H9 (cell line): ENCODE data around the gene GRM5. TPM values are rescaled to one million over a fixed set of nuclear protein-coding genes. Genes with fewer than 3 reads are reported as not detected.
A peak's percentile ranks its signal among the peaks of the same experiment; 100 is the strongest.
"Not testable (repeated sequence)": the region's sequence is repeated elsewhere in the genome, so short reads cannot be mapped to it uniquely, and the experiment has no call there.

Source experiments
- DNase-seq: peaks from one replicate; pipeline ENCODE4 v3.0.0-alpha.2; 2017
- H2AFZ ChIP-seq: one replicate; pipeline ENCODE4 v1.6.1; 2013; ENCODE audit warnings: mild to moderate bottlenecking, low read length, control low read depth, moderate library complexity
- H2AK5ac ChIP-seq: 2 replicates; pipeline ENCODE4 v1.6.1; 2013; ENCODE audit warnings: low read length, control low read depth, mixed read lengths; ENCODE audit not compliant: insufficient read length
- H2BK120ac ChIP-seq: one replicate; pipeline ENCODE4 v1.6.1; 2013; ENCODE audit warnings: low read depth, mild to moderate bottlenecking, low read length, control low read depth, inconsistent platforms; ENCODE audit not compliant: poor library complexity, severe bottlenecking
- H2BK12ac ChIP-seq: 2 replicates; pipeline ENCODE4 v1.6.1; 2013; ENCODE audit warnings: low read length, control low read depth, mixed read lengths, low read depth; ENCODE audit not compliant: insufficient read length
- H2BK15ac ChIP-seq: 2 replicates; pipeline ENCODE4 v1.6.1; 2013; ENCODE audit warnings: low read depth, low read length, control low read depth
- H2BK20ac ChIP-seq: one replicate; pipeline ENCODE4 v1.6.1; 2013; ENCODE audit warnings: low read depth, mild to moderate bottlenecking, low read length, control low read depth, inconsistent platforms; ENCODE audit not compliant: poor library complexity, severe bottlenecking
- H2BK5ac ChIP-seq: 2 replicates; pipeline ENCODE4 v1.6.1; 2013; ENCODE audit warnings: low read length, control low read depth, mixed read lengths; ENCODE audit not compliant: insufficient read length
- H3K14ac ChIP-seq: 2 replicates; pipeline ENCODE4 v1.6.1; 2013; ENCODE audit warnings: low read length, control low read depth; ENCODE audit not compliant: insufficient read depth
- H3K18ac ChIP-seq: 2 replicates; pipeline ENCODE4 v1.6.1; 2013; ENCODE audit warnings: low read depth, mild to moderate bottlenecking, mixed read lengths, low read length, control low read depth; ENCODE audit not compliant: insufficient read length
- H3K23ac ChIP-seq: 2 replicates; pipeline ENCODE4 v1.6.1; 2013; ENCODE audit warnings: low read length, control low read depth, mixed read lengths, low read depth; ENCODE audit not compliant: insufficient read length
- H3K23me2 ChIP-seq: 2 replicates; pipeline ENCODE4 v1.6.1; 2013; ENCODE audit warnings: low read depth, mild to moderate bottlenecking, mixed read lengths, low read length, control low read depth; ENCODE audit not compliant: insufficient read length, poor library complexity, severe bottlenecking
- H3K27ac ChIP-seq: 2 replicates; pipeline ENCODE4 v1.5.1; 2013; ENCODE audit warnings: low read length, control low read depth, mixed read lengths, low read depth; ENCODE audit not compliant: insufficient read length
- H3K27me3 ChIP-seq: 2 replicates; pipeline ENCODE4 v1.6.1; 2013; ENCODE audit warnings: low read length, control low read depth, inconsistent platforms; ENCODE audit not compliant: insufficient read depth
- H3K4ac ChIP-seq: 2 replicates; pipeline ENCODE4 v1.6.1; 2013; ENCODE audit warnings: low read depth, mild to moderate bottlenecking, control low read depth, inconsistent platforms, low read length, moderate library complexity
- H3K4me1 ChIP-seq: 2 replicates; pipeline ENCODE4 v1.6.1; 2013; ENCODE audit warnings: low read length, control low read depth, inconsistent platforms; ENCODE audit not compliant: insufficient read depth
- H3K4me2 ChIP-seq: 2 replicates; pipeline ENCODE4 v1.6.1; 2013; ENCODE audit warnings: low read length, control low read depth, mixed read lengths; ENCODE audit not compliant: insufficient read length, insufficient read depth
- H3K56ac ChIP-seq: 2 replicates; pipeline ENCODE4 v1.6.1; 2013; ENCODE audit warnings: low read depth, mild to moderate bottlenecking, mixed read lengths, low read length, control low read depth; ENCODE audit not compliant: insufficient read length
- H3K79me1 ChIP-seq: 2 replicates; pipeline ENCODE4 v1.6.1; 2013; ENCODE audit warnings: low read depth, mild to moderate bottlenecking, moderate library complexity, low read length, control low read depth, inconsistent platforms; ENCODE audit not compliant: insufficient read depth, poor library complexity, severe bottlenecking
- H3K79me2 ChIP-seq: 2 replicates; pipeline ENCODE4 v1.6.1; 2013; ENCODE audit warnings: low read length, control low read depth, inconsistent platforms; ENCODE audit not compliant: insufficient read depth
- H3K9ac ChIP-seq: 2 replicates; pipeline ENCODE4 v1.6.1; 2013; ENCODE audit warnings: low read length, control low read depth, mixed read lengths; ENCODE audit not compliant: insufficient read length; ENCODE audit errors: extremely low read depth
- H3K9me3 ChIP-seq: one replicate; pipeline ENCODE4 v1.6.1; 2013; ENCODE audit warnings: low read depth, low read length, inconsistent platforms; ENCODE audit not compliant: control insufficient read depth
- H3T11ph ChIP-seq: one replicate; pipeline ENCODE4 v1.6.1; 2013; ENCODE audit warnings: mild to moderate bottlenecking, low read length, control low read depth, inconsistent platforms
- H4K20me1 ChIP-seq: one replicate; pipeline ENCODE4 v1.6.1; 2013; ENCODE audit not compliant: control insufficient read depth, insufficient read length, insufficient read depth
- H4K5ac ChIP-seq: 2 replicates; pipeline ENCODE4 v1.6.1; 2013; ENCODE audit warnings: low read depth, mild to moderate bottlenecking, mixed read lengths, low read length, control low read depth; ENCODE audit not compliant: insufficient read length
- H4K8ac ChIP-seq: replicated peaks from 2 replicates; pipeline ENCODE4 v1.6.1; 2013; ENCODE audit warnings: low read length, control low read depth, mixed read lengths, low read depth; ENCODE audit not compliant: insufficient read length
- H4K91ac ChIP-seq: 2 replicates; pipeline ENCODE4 v1.6.1; 2013; ENCODE audit warnings: low read depth, mild to moderate bottlenecking, moderate library complexity, mixed read lengths, low read length, control low read depth; ENCODE audit not compliant: insufficient read length
- H3K27ac Mint-ChIP-seq, 3 experiments: 2 replicates in 2 of 3; 3 replicates in 1 of 3; pipeline ENCODE4 v1.8.0; 2020 to 2021; ENCODE audit warnings: mixed read lengths in 3 of 3, mild to moderate bottlenecking in 1 of 3, moderate library complexity in 1 of 3
- H3K27me3 Mint-ChIP-seq: 2 replicates; pipeline ENCODE4 v1.8.0; 2021; ENCODE audit warnings: low read depth, mild to moderate bottlenecking, moderate library complexity, mixed read lengths
- H3K36me3 Mint-ChIP-seq, 3 experiments: 2 replicates in 2 of 3; 3 replicates in 1 of 3; pipeline ENCODE4 v1.8.0; 2020 to 2021; ENCODE audit warnings: low read depth in 3 of 3, mixed read lengths in 3 of 3; ENCODE audit not compliant: insufficient read depth in 1 of 3
- H3K4me1 Mint-ChIP-seq, 2 experiments: 2 replicates each; pipeline ENCODE4 v1.8.0; 2020; ENCODE audit warnings: mixed read lengths in 2 of 2
- H3K4me3 Mint-ChIP-seq, 2 experiments: 2 replicates in 1 of 2; 3 replicates in 1 of 2; pipeline ENCODE4 v1.8.0; 2020 to 2021; ENCODE audit warnings: mild to moderate bottlenecking in 2 of 2, mixed read lengths in 2 of 2, moderate library complexity in 1 of 2
- H3K9me3 Mint-ChIP-seq, 2 experiments: 2 replicates in 1 of 2; 3 replicates in 1 of 2; pipeline ENCODE4 v1.8.0; 2020; ENCODE audit warnings: mild to moderate bottlenecking in 2 of 2, mixed read lengths in 2 of 2, moderate library complexity in 1 of 2
- CTCF ChIP-seq: fragments of 200-600 bp; sonication (generic); conservative IDR thresholded peaks from 3 replicates; pipeline ENCODE4 v1.8.0; 2021; ENCODE audit warnings: antibody characterized with exemption, mild to moderate bottlenecking
- whole genome bisulfite sequencing: extraction: QIAGEN DNeasy Blood & Tissue Kit; methylation state at CpG from one replicate; pipeline ENCODE4 v1.1.7; 2013; ENCODE audit warnings: missing lambda C conversion rate, low lambda C conversion rate, mixed read lengths; ENCODE audit not compliant: insufficient read length; ENCODE audit errors: extremely low coverage; 5-methylcytosine and 5-hydroxymethylcytosine counted together
- total RNA-seq: library from RNA; stranded (reverse); gene quantifications from 2 replicates; pipeline ENCODE4 v1.2.1, GENCODE V29; 2021

Gene GRM5
- total RNA-seq, 1 experiment from 2014 or later = not detected

- Histone ChIP-seq H3K9ac (no peak overlapping the region), H3K9me3 (no peaks in the 10 kb centered on the region), H3T11ph (no peak overlapping the region), H3K79me1 (no peaks in the 10 kb centered on the region), H2BK12ac (no peak overlapping the region), H2AFZ (no peak overlapping the region), H3K4me2 (no peak overlapping the region), H3K14ac (no peak overlapping the region), H2BK15ac (no peak overlapping the region), H2BK20ac (no peak overlapping the region), H3K4ac (no peak overlapping the region), H4K5ac (no peak overlapping the region), H3K27me3 (no peaks in the 10 kb centered on the region), H4K8ac (no peak overlapping the region), H4K20me1 (no peaks in the 10 kb centered on the region), H3K79me2 (no peaks in the 10 kb centered on the region), H3K27ac (no peak overlapping the region), H3K4me1 (no peaks in the 10 kb centered on the region), H4K91ac (no peak overlapping the region), H3K23me2 (no peaks in the 10 kb centered on the region), H2BK120ac (no peak overlapping the region), H3K18ac (no peak overlapping the region), H3K23ac (no peak overlapping the region), H3K56ac (no peak overlapping the region), H2BK5ac (no peak overlapping the region), H2AK5ac (no peak overlapping the region)
- DNase-seq = no peak
- Mint-ChIP-seq H3K27me3 (no peaks in the 10 kb centered on the region), H3K4me3 (no peak overlapping the region), H3K36me3 (peaks cover 0 to 1% (median 0%) of the 10 kb centered on the region in 3 experiments; a peak in 3 of 7 replicates), H3K27ac (no peak overlapping the region), H3K4me1 (peaks cover 7 to 10% of the 10 kb centered on the region in 2 experiments), H3K9me3 (peaks cover 0 to 3% of the 10 kb centered on the region in 2 experiments; a peak in 2 of 5 replicates)
- no peak for TF ChIP-seq CTCF
Measured at GRCh38 chr11:88861618-88862017, 204.2 kb downstream of the GRM5 start.

GRCh38 chr11:88860431-88860830 lies 205.4 kb downstream of the GRM5 start:
- H3K4ac ChIP-seq, H3K9me3 Mint-ChIP-seq, H2AFZ ChIP-seq, H3K4me1 Mint-ChIP-seq, H3K27me3 ChIP-seq, H2BK120ac ChIP-seq, H3K23me2 ChIP-seq, H2BK15ac ChIP-seq, H3K4me3 Mint-ChIP-seq, H4K91ac ChIP-seq, H3K27ac ChIP-seq, H3K4me2 ChIP-seq, H3K9ac ChIP-seq, H3K79me1 ChIP-seq, H3K23ac ChIP-seq, H3K4me1 ChIP-seq, H3K18ac ChIP-seq, H2AK5ac ChIP-seq, H2BK20ac ChIP-seq, H2BK5ac ChIP-seq, H4K5ac ChIP-seq, H4K8ac ChIP-seq, H4K20me1 ChIP-seq, H3K27me3 Mint-ChIP-seq, H3K79me2 ChIP-seq, H3K56ac ChIP-seq, H3K14ac ChIP-seq, H3T11ph ChIP-seq, DNase-seq, H2BK12ac ChIP-seq, H3K36me3 Mint-ChIP-seq, H3K9me3 ChIP-seq: not testable (repeated sequence)
- H3K27ac Mint-ChIP-seq = peak overlapping the region in 1 of 3 experiments; percentile 67; a peak in 1 of 7 replicates
- WGBS = no CpG with 5 or more reads among the region's 4 CpGs
